GM12801 (cell line): ENCODE results near the gene COL15A1.

Source experiments
- CTCF ChIP-seq: IDR thresholded peaks from one replicate; pipeline ENCODE4 v1.5.1; 2011; ENCODE audit warnings: control low read depth; ENCODE audit not compliant: insufficient read length; ENCODE audit errors: extremely low read depth

The COL15A1 gene

GRCh38 chr9:99018653-99019052 is 74.9 kb downstream of the COL15A1 start:
- TF ChIP-seq CTCF: no peak

- TF ChIP-seq CTCF: no peak
Measured at GRCh38 chr9:99019510-99020331, 76.0 kb downstream of the COL15A1 start.

GRCh38 chr9:99020786-99021436 is 77.2 kb downstream of the COL15A1 start:
- TF ChIP-seq CTCF: no peak

GRCh38 chr9:99021512-99021911 is 77.8 kb downstream of the COL15A1 start:
- TF ChIP-seq CTCF: no peak

GRCh38 chr9:99023231-99023630 is 79.5 kb downstream of the COL15A1 start:
- no peak for TF ChIP-seq CTCF

GRCh38 chr9:99023831-99024230 is 80.1 kb downstream of the COL15A1 start:
- no peak for TF ChIP-seq CTCF

GRCh38 chr9:99024959-99025358 is 81.3 kb downstream of the COL15A1 start:
- TF ChIP-seq CTCF: no peak
